Fibroblast of mammary gland (primary cell): ENCODE results near the gene LRMDA.
"Not testable (repeated sequence)": the region's sequence is repeated elsewhere in the genome, so short reads cannot be mapped to it uniquely, and the experiment has no call there.

ENCODE experiments used
- DNase-seq: peaks from one replicate; pipeline ENCODE4 v3.0.0-alpha.2; 2010; ENCODE audit warnings: low read depth
- H3K4me3 ChIP-seq: 2 replicates; pipeline ENCODE4 v1.5.1; 2011; ENCODE audit warnings: low read depth, mild to moderate bottlenecking, low read length, moderate library complexity; ENCODE audit not compliant: control insufficient read depth
- TF ChIP-seq, protein P1 (sequence below): conservative IDR thresholded peaks from 2 replicates; pipeline ENCODE4 v1.5.1; 2011; ENCODE audit warnings: low read depth, low read length, inconsistent platforms; ENCODE audit not compliant: control insufficient read depth, insufficient read depth

LRMDA gene

GRCh38 chr10:75619635-75620034 lies 188.2 kb downstream of the LRMDA start:
- DNase-seq = no peak
- TF ChIP-seq, protein P1, sequence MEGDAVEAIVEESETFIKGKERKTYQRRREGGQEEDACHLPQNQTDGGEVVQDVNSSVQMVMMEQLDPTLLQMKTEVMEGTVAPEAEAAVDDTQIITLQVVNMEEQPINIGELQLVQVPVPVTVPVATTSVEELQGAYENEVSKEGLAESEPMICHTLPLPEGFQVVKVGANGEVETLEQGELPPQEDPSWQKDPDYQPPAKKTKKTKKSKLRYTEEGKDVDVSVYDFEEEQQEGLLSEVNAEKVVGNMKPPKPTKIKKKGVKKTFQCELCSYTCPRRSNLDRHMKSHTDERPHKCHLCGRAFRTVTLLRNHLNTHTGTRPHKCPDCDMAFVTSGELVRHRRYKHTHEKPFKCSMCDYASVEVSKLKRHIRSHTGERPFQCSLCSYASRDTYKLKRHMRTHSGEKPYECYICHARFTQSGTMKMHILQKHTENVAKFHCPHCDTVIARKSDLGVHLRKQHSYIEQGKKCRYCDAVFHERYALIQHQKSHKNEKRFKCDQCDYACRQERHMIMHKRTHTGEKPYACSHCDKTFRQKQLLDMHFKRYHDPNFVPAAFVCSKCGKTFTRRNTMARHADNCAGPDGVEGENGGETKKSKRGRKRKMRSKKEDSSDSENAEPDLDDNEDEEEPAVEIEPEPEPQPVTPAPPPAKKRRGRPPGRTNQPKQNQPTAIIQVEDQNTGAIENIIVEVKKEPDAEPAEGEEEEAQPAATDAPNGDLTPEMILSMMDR = no peak
- no peak overlapping the region for H3K4me3 ChIP-seq

- DNase-seq = no peak
- TF ChIP-seq, protein P1 = no peak
- no peak overlapping the region for H3K4me3 ChIP-seq
Observed at GRCh38 chr10:75620356-75620755, 188.9 kb downstream of the LRMDA start.

GRCh38 chr10:75621003-75621402 lies 189.6 kb downstream of the LRMDA start:
- not testable (repeated sequence) for H3K4me3 ChIP-seq, DNase-seq

GRCh38 chr10:75622503-75622902 lies 191.1 kb downstream of the LRMDA start:
- TF ChIP-seq, protein P1 = no peak
- no peak overlapping the region for H3K4me3 ChIP-seq
- no peak for DNase-seq

DNA sequence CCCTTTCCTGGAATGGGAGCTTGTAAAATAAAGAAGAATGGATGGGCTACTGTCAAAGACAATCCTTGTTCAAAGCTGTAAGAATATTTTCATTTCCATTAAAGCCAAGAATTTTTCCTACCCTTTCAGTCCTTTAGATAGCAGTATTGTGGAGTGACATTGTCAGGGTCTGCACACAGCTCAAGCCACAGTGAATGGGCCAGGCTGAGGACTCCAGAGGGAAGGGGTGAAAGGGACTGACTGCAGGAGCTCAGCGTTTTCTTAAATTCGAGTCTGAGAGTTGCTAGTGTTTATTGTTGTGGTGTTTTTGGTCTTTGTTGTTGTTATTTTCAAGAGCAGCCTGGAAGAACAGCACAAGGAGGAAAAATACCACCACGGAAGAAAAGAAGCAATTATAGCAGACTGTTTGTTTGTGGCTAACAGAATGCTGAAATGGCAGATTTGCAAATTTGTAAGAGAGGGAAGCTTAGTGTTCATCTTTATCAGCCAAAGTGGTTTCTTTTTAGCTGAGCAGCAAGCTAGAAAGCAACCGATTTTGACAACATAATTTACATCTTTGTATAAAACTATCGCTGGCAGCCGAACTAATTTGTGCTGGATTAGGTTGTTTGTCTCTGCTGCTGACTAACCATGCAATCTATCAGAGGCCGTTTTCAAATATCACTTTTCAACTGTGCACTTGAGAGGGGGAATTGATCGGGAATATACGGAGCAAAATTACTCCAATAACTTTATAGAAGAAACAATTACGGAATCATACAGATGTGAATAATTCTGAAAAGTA lies 192.1 kb downstream of the LRMDA start:
- no peak overlapping the region for H3K4me3 ChIP-seq
- TF ChIP-seq, protein P1 = no peak
- no peak for DNase-seq

GRCh38 chr10:75624638-75625037 lies 193.2 kb downstream of the LRMDA start:
- TF ChIP-seq, protein P1 = no peak
- no peak overlapping the region for H3K4me3 ChIP-seq
- no peak for DNase-seq

DNA sequence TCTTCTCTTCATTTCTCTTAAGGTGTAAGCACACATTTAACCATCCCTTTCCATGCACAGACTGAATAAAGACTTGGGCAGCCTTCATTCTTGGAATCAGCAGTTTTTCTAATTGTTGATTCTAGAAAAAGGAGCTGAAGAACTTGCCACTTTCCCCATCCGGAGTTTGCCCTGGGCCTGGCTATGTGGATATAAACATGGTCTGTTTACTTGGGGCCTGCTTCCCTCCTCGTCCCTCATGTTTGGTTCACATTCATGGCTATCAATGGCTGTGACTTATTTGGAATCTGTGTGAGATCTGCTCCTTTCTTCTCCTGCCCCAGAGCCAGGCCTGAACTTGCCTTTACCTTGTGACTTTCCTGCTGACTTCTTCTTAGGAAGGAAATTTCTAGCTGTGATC lies 199.3 kb downstream of the LRMDA start:
- DNase-seq = no peak
- TF ChIP-seq, protein P1 = no peak
- H3K4me3 ChIP-seq = no peak overlapping the region
